RWPE2 (cell line): ENCODE measurements around the gene GADL1.
A peak's percentile ranks its signal among the peaks of the same experiment; 100 is the strongest.

Experiments used
- ATAC-seq: fragments of 200-7000 bp; cut with Tn5 transposase; 3 replicates; pipeline ENCODE4 v1.9.1; 2021; ENCODE audit warnings: low read depth
- DNase-seq: peaks from one replicate; pipeline ENCODE4 v3.0.0-alpha.2; 2020; ENCODE audit warnings: low spot score
- H3K27ac ChIP-seq: fragments of 450-650 bp; 2 replicates; pipeline ENCODE4 v1.5.1; 2017; ENCODE audit warnings: mild to moderate bottlenecking; ENCODE audit not compliant: poor library complexity, severe bottlenecking
- H3K27me3 ChIP-seq: fragments of 250-450 bp; sonication (Bioruptor Pico); 2 replicates; pipeline ENCODE4 v1.5.1; 2021; ENCODE audit warnings: mild to moderate bottlenecking, moderate library complexity; ENCODE audit not compliant: insufficient read depth, poor library complexity, severe bottlenecking
- H3K36me3 ChIP-seq: fragments of 250-450 bp; sonication (Bioruptor Pico); 2 replicates; pipeline ENCODE4 v1.5.1; 2020; ENCODE audit warnings: low read depth, mild to moderate bottlenecking, moderate library complexity
- H3K4me1 ChIP-seq: fragments of 250-450 bp; sonication (Bioruptor Pico); 2 replicates; pipeline ENCODE4 v1.5.1; 2021; ENCODE audit warnings: mild to moderate bottlenecking, moderate library complexity; ENCODE audit not compliant: insufficient read depth, poor library complexity, severe bottlenecking
- H3K4me3 ChIP-seq: fragments of 250-450 bp; sonication (Bioruptor Pico); 2 replicates; pipeline ENCODE4 v1.5.1; 2021; ENCODE audit warnings: mild to moderate bottlenecking, moderate library complexity; ENCODE audit not compliant: severe bottlenecking
- H3K9me3 ChIP-seq: fragments of 250-450 bp; sonication (Bioruptor Pico); 2 replicates; pipeline ENCODE4 v1.5.1; 2021; ENCODE audit warnings: mild to moderate bottlenecking, moderate library complexity; ENCODE audit not compliant: severe bottlenecking
- TF ChIP-seq, protein P1 (sequence below): fragments of 450-650 bp; IDR thresholded peaks from one replicate; pipeline ENCODE4 v1.5.1; 2017; ENCODE audit warnings: mild to moderate bottlenecking, moderate library complexity; ENCODE audit not compliant: poor library complexity, severe bottlenecking

The GADL1 gene

DNA sequence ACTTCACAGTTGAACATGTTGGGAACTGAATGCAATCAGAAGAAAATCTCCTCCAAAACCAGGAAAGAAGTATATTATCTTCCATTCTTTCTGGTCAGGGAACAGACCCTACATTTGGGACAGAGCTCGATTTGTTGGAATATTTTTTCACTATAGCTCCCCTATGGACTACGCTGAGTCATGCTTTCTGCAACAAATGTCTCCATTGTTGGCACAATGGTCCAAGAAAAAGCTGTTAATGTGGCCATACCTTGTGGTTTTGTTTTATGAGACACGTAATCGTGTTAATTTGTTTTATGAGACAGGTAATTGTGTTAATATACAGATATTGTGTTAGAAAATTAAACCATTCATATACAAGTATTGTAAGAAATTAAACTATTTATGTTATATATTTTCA lies 186.6 kb downstream of the GADL1 start:
- Histone ChIP-seq H3K4me1 (peaks cover 6% of the 10 kb centered on the region), H3K27ac (peak overlapping the region; percentile 6), H3K9me3 (no peaks in the 10 kb centered on the region), H3K4me3 (no peak overlapping the region), H3K27me3 (no peaks in the 10 kb centered on the region), H3K36me3 (no peaks in the 10 kb centered on the region)
- TF ChIP-seq, protein P1, sequence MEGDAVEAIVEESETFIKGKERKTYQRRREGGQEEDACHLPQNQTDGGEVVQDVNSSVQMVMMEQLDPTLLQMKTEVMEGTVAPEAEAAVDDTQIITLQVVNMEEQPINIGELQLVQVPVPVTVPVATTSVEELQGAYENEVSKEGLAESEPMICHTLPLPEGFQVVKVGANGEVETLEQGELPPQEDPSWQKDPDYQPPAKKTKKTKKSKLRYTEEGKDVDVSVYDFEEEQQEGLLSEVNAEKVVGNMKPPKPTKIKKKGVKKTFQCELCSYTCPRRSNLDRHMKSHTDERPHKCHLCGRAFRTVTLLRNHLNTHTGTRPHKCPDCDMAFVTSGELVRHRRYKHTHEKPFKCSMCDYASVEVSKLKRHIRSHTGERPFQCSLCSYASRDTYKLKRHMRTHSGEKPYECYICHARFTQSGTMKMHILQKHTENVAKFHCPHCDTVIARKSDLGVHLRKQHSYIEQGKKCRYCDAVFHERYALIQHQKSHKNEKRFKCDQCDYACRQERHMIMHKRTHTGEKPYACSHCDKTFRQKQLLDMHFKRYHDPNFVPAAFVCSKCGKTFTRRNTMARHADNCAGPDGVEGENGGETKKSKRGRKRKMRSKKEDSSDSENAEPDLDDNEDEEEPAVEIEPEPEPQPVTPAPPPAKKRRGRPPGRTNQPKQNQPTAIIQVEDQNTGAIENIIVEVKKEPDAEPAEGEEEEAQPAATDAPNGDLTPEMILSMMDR = no peak
- ATAC-seq (no peak), DNase-seq (no peak)

DNA sequence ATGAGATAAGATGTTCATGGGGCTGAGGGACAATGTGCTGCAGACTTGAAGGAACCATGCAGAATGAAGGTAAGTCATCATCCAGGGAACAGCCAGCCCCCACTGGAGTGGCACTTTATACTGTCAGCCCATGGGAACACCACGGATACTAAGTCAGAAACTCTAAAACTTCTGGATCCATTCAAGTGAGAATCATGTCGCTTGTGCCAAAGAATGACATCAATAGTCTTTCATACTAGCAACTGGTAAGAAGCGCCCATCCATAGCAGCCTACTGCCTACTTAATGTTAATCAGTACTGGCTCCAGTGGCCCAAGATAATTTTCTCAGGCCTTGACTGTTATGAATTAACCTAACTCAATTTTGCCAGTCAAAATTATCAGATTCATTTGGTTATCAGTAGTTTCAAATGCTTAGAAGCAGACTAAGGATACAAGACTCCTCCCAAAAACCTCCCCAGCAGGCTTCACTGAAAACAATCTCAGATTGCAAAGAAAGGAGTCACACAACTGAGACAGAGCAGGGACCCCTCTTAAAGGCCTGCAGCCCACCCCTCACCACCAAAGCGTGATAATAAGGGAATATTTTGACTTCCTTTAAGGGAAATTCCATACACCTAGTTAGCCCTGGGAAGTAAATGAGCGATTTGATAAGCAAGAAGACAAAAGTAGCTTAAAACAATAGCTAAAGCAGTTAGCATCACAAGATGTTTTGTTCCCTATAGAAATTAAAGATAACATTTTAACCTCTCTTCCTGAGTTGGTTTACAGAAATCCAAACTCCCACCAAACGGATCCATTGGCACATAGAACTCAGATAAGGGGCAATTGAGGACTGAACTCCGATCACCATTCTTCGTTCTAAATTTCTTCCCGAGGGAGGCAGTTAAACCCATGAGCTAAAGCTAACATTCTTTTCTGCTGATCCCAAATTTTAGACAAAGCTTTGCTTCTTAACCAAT lies 189.2 kb downstream of the GADL1 start:
- ATAC-seq (no peak), DNase-seq (no peak)
- H3K4me1 ChIP-seq = peaks cover 6% of the 10 kb centered on the region
- no peaks in the 10 kb centered on the region for H3K36me3 ChIP-seq
- H3K4me3 ChIP-seq = no peak overlapping the region
- TF ChIP-seq, protein P1 = no peak
- H3K9me3 ChIP-seq = no peaks in the 10 kb centered on the region
- H3K27ac ChIP-seq = no peak overlapping the region
- no peaks in the 10 kb centered on the region for H3K27me3 ChIP-seq

DNA sequence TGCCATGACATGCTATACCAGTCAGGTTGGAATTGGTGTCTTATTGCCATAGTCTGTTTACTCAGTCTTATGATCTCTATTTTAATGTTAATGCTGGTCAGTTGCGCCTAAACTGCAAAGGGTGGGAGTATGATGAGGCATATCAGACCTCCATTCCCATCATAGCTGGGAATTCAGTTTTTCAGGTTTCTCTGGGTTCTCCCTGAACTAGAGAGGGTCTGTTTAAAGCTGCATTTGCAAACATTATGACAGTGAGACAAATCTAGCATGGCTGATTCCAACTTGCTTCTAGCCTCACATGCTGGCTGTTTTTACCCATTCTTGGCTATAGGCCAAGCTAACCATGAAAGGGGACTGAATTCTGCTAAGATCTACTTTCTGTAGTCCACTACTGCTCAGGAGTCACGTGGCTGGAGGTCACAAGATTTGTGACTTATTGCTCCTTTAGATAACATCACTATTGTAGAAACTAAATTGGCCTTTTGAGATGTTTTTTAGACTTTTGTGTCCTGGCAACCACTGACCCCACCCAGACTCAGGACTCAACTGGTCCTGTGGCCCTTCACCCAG lies 191.5 kb downstream of the GADL1 start:
- no peak for ATAC-seq
- no peaks in the 10 kb centered on the region for H3K27me3 ChIP-seq
- peaks cover 7% of the 10 kb centered on the region for H3K36me3 ChIP-seq
- no peaks in the 10 kb centered on the region for H3K9me3 ChIP-seq
- DNase-seq = no peak
- TF ChIP-seq, protein P1 = no peak
- no peak overlapping the region for H3K4me3 ChIP-seq
- H3K27ac ChIP-seq = no peak overlapping the region
- no peaks in the 10 kb centered on the region for H3K4me1 ChIP-seq

DNA sequence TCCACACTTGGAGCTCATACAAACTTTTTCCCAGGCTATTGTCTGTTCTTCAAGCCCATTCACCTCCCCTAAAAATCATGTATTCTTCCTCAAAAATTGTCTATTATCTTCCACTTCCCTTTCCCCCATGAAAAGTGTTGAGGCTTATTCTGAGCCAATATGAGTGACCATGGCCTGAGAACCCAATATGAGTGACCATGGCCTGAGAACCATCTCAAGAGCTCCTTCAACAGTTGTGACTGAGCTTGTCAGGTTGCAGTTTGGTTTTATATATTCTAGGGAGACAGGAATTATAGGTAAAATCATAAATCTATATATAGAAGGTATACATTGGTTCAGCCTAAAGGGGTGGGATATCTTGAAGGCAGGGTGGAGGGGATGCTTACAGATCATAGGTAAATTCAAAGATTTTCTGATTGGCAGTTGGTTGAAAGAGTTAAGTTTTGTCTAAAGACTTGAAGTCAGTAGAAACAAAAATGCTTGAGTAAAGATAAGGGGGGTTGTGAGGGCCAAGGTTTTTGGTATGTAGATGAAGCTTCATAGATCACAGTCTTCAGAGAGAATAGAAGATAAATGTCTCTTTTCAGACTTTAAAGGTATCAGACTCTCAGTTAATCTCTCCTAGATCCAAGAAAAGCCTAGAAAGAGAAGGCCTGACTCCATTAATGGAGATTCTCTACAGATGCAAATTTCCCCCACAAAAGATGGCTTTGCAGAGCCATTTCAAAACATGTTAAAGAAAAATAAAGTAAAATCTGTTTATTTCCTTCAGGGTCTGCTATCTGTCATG lies 192.2 kb downstream of the GADL1 start:
- ATAC-seq (no peak), DNase-seq (no peak)
- no peak overlapping the region for H3K4me3 ChIP-seq
- H3K36me3 ChIP-seq = peaks cover 14% of the 10 kb centered on the region
- H3K9me3 ChIP-seq = no peaks in the 10 kb centered on the region
- no peaks in the 10 kb centered on the region for H3K27me3 ChIP-seq
- no peaks in the 10 kb centered on the region for H3K4me1 ChIP-seq
- TF ChIP-seq, protein P1 = no peak
- no peak overlapping the region for H3K27ac ChIP-seq
